Activated CD4-positive, CD25-positive, alpha-beta regulatory T cell treated with anti-CD3 and anti-CD28 coated beads, Interleukin-2, amount 50 U/mL, for 24 hours (primary cell): ENCODE measurements around the gene MBD5.

ENCODE experiments used
- ATAC-seq, 2 donors: fragments of 150-1000 bp; cut with Tn5 transposase; one replicate each; pipeline ENCODE4 v1.10.0; 2021; ENCODE audit warnings: mild to moderate bottlenecking in 1 of 2, moderate library complexity in 1 of 2

Gene MBD5

GRCh38 chr2:148553332-148553887 is 532.5 kb downstream of the MBD5 start:
- ATAC-seq: peak; percentile 24 to 42

- no peak for ATAC-seq
These were observed 533.8 kb downstream of the MBD5 start for GRCh38 chr2:148554459-148555247.

GRCh38 chr2:148555622-148556294 is 534.9 kb downstream of the MBD5 start:
- no peak for ATAC-seq

GRCh38 chr2:148557844-148558436 is 537.0 kb downstream of the MBD5 start:
- ATAC-seq: no peak

- ATAC-seq: no peak
These were observed 539.6 kb downstream of the MBD5 start for GRCh38 chr2:148560496-148560895.

GRCh38 chr2:148561389-148561788 is 540.5 kb downstream of the MBD5 start:
- no peak for ATAC-seq

GRCh38 chr2:148565272-148565894 is 544.5 kb downstream of the MBD5 start:
- ATAC-seq: no peak
